GM23338 (cell line): Measurements from ENCODE around the gene MRPS12. TPM values are rescaled to one million over a fixed set of nuclear protein-coding genes. Genes with fewer than 3 reads are reported as not detected.

ENCODE experiments used
- ATAC-seq: fragments of 200-7000 bp; cut with Tn5 transposase; 3 replicates; pipeline ENCODE4 v1.9.1; 2020
- DNase-seq: peaks from one replicate; pipeline ENCODE4 v3.0.0-alpha.2; 2015; ENCODE audit warnings: low spot score
- H2AFZ ChIP-seq: fragments of 200-600 bp; sonication (generic); 2 replicates; pipeline ENCODE4 v1.8.0; 2016; ENCODE audit warnings: antibody characterized with exemption, mild to moderate bottlenecking, moderate library complexity
- H3F3A ChIP-seq: fragments of 200-600 bp; sonication (generic); replicated peaks from 2 replicates; pipeline ENCODE4 v1.8.0; 2017; ENCODE audit warnings: antibody characterized with exemption, mixed run types, low read depth
- H3K27ac ChIP-seq: fragments of 200-600 bp; sonication (generic); 2 replicates; pipeline ENCODE4 v1.6.1; 2016; ENCODE audit warnings: low read depth
- H3K27me3 ChIP-seq: fragments of 200-600 bp; sonication (generic); 2 replicates; pipeline ENCODE4 v1.8.0; 2016; ENCODE audit warnings: mild to moderate bottlenecking, mixed run types, moderate library complexity; ENCODE audit not compliant: insufficient read depth
- H3K36me3 ChIP-seq: fragments of 200-600 bp; sonication (generic); 2 replicates; pipeline ENCODE4 v1.8.0; 2016; ENCODE audit warnings: mild to moderate bottlenecking; ENCODE audit not compliant: insufficient read depth
- H3K4me1 ChIP-seq: fragments of 200-600 bp; sonication (generic); 2 replicates; pipeline ENCODE4 v1.8.0; 2016; ENCODE audit warnings: mild to moderate bottlenecking, moderate library complexity; ENCODE audit not compliant: insufficient read depth
- H3K4me2 ChIP-seq: fragments of 200-600 bp; sonication (generic); 2 replicates; pipeline ENCODE4 v1.7.1; 2017; ENCODE audit warnings: mixed run types
- H3K4me3 ChIP-seq: fragments of 200-600 bp; sonication (generic); 2 replicates; pipeline ENCODE4 v1.6.1; 2016; ENCODE audit warnings: mixed run types
- H3K79me2 ChIP-seq: fragments of 200-600 bp; sonication (generic); replicated peaks from 2 replicates; pipeline ENCODE4 v1.8.0; 2017; ENCODE audit warnings: mild to moderate bottlenecking; ENCODE audit not compliant: insufficient read depth
- H3K9me2 ChIP-seq: fragments of 200-600 bp; sonication (generic); 2 replicates; pipeline ENCODE4 v1.8.0; 2017; ENCODE audit not compliant: insufficient read depth
- H4K20me1 ChIP-seq: fragments of 200-600 bp; sonication (generic); replicated peaks from 2 replicates; pipeline ENCODE4 v1.8.0; 2017; ENCODE audit warnings: mild to moderate bottlenecking; ENCODE audit not compliant: insufficient read depth
- H3K27ac Mint-ChIP-seq: 2 replicates; pipeline ENCODE4 v1.8.0; 2020; ENCODE audit warnings: inconsistent platforms, mild to moderate bottlenecking, moderate library complexity, mixed read lengths
- H3K27me3 Mint-ChIP-seq: 3 replicates; pipeline ENCODE4 v1.8.0; 2022; ENCODE audit warnings: low read depth, mild to moderate bottlenecking, moderate library complexity, mixed read lengths, inconsistent platforms; ENCODE audit not compliant: insufficient read depth, poor library complexity
- H3K36me3 Mint-ChIP-seq: 3 replicates; pipeline ENCODE4 v1.8.0; 2021; ENCODE audit warnings: low read depth, mild to moderate bottlenecking, inconsistent platforms, moderate library complexity, mixed read lengths
- H3K4me1 Mint-ChIP-seq: 3 replicates; pipeline ENCODE4 v1.8.0; 2020; ENCODE audit warnings: mild to moderate bottlenecking, inconsistent platforms, mixed read lengths
- H3K4me3 Mint-ChIP-seq: 3 replicates; pipeline ENCODE4 v1.8.0; 2021; ENCODE audit warnings: moderate library complexity, mild to moderate bottlenecking, inconsistent platforms, mixed read lengths
- H3K9me3 Mint-ChIP-seq: 3 replicates; pipeline ENCODE4 v1.8.0; 2020; ENCODE audit warnings: moderate library complexity, mild to moderate bottlenecking, inconsistent platforms, mixed read lengths
- ETS1 ChIP-seq: IDR thresholded peaks from 2 replicates; pipeline ENCODE4 v1.6.1; 2016; ENCODE audit warnings: antibody characterized with exemption
- EZH2 ChIP-seq: fragments of 200-600 bp; sonication (generic); IDR thresholded peaks from one replicate; pipeline ENCODE4 v1.8.0; 2017; ENCODE audit warnings: antibody characterized with exemption, mild to moderate bottlenecking, low read depth; ENCODE audit not compliant: unreplicated experiment
- EZH2phosphoT487 ChIP-seq: fragments of 200-600 bp; sonication (generic); IDR thresholded peaks from one replicate; pipeline ENCODE4 v1.8.1; 2018; ENCODE audit warnings: antibody characterized with exemption; ENCODE audit not compliant: unreplicated experiment
- NANOG ChIP-seq: IDR thresholded peaks from 2 replicates; pipeline ENCODE4 v1.6.1; 2016; ENCODE audit warnings: antibody characterized with exemption, borderline replicate concordance
- POLR2AphosphoS5 ChIP-seq: IDR thresholded peaks from 2 replicates; pipeline ENCODE4 v1.6.1; 2016; ENCODE audit warnings: antibody characterized with exemption, low read depth
- REST ChIP-seq: IDR thresholded peaks from one replicate; pipeline ENCODE4 v1.6.1; 2018; ENCODE audit warnings: antibody characterized with exemption; ENCODE audit not compliant: unreplicated experiment
- STAT1 ChIP-seq: IDR thresholded peaks from one replicate; pipeline ENCODE4 v1.6.1; 2016; ENCODE audit warnings: antibody characterized with exemption; ENCODE audit not compliant: unreplicated experiment
- ZNF114 ChIP-seq: fragments of 250-450 bp; sonication (Bioruptor Pico); IDR thresholded peaks from 2 replicates; pipeline ENCODE4 v1.5.0; 2020; ENCODE audit warnings: mild to moderate bottlenecking, moderate library complexity
- ZNF331 ChIP-seq: fragments of 250-450 bp; sonication (Bioruptor Pico); IDR thresholded peaks from 2 replicates; pipeline ENCODE4 v1.5.0; 2020; ENCODE audit warnings: low read depth, mild to moderate bottlenecking, moderate library complexity
- polyA plus RNA-seq: library from polyadenylated mRNA; unstranded; fragments of >200 nt; fragmentation: Nextera tagmentation; extraction: Ambion mirVana; gene quantifications from 2 replicates; pipeline ENCODE4 v1.2.1, GENCODE V29; 2016
- total RNA-seq: library from RNA; depleted of rRNA; stranded (reverse); fragments of >200 nt; shearing (Covaris generic); gene quantifications from 2 replicates; pipeline ENCODE4 v1.2.3, GENCODE V29; 2014
- TF ChIP-seq, protein P1 (sequence below): fragments of 250-450 bp; sonication (Bioruptor Pico); IDR thresholded peaks from 2 replicates; pipeline ENCODE4 v1.5.0; 2020; ENCODE audit warnings: mild to moderate bottlenecking, moderate library complexity

The MRPS12 gene
- total and polyA plus RNA-seq, 2 experiments from 2014 or later: 74.1 to 86.3 TPM

DNA sequence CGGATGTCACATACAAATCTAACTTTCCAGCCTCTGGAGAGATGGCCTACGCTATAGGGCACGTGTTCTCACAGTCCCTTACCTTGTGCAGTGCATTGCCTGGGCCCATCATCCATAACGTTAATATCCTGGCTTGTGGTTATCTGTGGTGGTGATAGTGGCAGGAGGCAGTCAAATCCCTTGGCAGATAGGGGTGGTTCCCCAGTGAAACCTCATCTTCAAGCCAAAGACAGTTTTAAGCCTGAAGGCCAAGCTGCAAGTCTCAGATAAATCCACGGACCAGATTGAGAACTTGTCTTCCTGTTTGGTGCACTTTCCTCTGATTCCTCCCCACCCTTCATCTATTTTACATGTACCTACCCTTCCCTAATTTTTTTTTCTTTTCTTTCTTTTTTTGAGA is 49.1 kb downstream of the MRPS12 start (continued):
- TF ChIP-seq, protein P1, sequence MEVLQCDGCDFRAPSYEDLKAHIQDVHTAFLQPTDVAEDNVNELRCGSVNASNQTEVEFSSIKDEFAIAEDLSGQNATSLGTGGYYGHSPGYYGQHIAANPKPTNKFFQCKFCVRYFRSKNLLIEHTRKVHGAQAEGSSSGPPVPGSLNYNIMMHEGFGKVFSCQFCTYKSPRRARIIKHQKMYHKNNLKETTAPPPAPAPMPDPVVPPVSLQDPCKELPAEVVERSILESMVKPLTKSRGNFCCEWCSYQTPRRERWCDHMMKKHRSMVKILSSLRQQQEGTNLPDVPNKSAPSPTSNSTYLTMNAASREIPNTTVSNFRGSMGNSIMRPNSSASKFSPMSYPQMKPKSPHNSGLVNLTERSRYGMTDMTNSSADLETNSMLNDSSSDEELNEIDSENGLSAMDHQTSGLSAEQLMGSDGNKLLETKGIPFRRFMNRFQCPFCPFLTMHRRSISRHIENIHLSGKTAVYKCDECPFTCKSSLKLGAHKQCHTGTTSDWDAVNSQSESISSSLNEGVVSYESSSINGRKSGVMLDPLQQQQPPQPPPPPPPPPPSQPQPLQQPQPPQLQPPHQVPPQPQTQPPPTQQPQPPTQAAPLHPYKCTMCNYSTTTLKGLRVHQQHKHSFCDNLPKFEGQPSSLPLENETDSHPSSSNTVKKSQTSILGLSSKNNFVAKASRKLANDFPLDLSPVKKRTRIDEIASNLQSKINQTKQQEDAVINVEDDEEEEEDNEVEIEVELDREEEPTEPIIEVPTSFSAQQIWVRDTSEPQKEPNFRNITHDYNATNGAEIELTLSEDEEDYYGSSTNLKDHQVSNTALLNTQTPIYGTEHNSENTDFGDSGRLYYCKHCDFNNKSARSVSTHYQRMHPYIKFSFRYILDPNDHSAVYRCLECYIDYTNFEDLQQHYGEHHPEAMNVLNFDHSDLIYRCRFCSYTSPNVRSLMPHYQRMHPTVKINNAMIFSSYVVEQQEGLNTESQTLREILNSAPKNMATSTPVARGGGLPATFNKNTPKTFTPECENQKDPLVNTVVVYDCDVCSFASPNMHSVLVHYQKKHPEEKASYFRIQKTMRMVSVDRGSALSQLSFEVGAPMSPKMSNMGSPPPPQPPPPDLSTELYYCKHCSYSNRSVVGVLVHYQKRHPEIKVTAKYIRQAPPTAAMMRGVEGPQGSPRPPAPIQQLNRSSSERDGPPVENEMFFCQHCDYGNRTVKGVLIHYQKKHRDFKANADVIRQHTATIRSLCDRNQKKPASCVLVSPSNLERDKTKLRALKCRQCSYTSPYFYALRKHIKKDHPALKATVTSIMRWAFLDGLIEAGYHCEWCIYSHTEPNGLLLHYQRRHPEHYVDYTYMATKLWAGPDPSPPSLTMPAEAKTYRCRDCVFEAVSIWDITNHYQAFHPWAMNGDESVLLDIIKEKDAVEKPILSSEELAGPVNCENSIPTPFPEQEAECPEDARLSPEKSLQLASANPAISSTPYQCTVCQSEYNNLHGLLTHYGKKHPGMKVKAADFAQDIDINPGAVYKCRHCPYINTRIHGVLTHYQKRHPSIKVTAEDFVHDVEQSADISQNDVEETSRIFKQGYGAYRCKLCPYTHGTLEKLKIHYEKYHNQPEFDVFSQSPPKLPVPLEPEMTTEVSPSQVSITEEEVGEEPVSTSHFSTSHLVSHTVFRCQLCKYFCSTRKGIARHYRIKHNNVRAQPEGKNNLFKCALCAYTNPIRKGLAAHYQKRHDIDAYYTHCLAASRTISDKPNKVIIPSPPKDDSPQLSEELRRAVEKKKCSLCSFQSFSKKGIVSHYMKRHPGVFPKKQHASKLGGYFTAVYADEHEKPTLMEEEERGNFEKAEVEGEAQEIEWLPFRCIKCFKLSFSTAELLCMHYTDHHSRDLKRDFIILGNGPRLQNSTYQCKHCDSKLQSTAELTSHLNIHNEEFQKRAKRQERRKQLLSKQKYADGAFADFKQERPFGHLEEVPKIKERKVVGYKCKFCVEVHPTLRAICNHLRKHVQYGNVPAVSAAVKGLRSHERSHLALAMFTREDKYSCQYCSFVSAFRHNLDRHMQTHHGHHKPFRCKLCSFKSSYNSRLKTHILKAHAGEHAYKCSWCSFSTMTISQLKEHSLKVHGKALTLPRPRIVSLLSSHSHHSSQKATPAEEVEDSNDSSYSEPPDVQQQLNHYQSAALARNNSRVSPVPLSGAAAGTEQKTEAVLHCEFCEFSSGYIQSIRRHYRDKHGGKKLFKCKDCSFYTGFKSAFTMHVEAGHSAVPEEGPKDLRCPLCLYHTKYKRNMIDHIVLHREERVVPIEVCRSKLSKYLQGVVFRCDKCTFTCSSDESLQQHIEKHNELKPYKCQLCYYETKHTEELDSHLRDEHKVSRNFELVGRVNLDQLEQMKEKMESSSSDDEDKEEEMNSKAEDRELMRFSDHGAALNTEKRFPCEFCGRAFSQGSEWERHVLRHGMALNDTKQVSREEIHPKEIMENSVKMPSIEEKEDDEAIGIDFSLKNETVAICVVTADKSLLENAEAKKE (CRISPR knock-in tag): no peak
- TF ChIP-seq EZH2 (no peak), POLR2AphosphoS5 (no peak), STAT1 (no peak), ZNF331 (no peak), ETS1 (no peak), NANOG (no peak), EZH2phosphoT487 (no peak)

DNA sequence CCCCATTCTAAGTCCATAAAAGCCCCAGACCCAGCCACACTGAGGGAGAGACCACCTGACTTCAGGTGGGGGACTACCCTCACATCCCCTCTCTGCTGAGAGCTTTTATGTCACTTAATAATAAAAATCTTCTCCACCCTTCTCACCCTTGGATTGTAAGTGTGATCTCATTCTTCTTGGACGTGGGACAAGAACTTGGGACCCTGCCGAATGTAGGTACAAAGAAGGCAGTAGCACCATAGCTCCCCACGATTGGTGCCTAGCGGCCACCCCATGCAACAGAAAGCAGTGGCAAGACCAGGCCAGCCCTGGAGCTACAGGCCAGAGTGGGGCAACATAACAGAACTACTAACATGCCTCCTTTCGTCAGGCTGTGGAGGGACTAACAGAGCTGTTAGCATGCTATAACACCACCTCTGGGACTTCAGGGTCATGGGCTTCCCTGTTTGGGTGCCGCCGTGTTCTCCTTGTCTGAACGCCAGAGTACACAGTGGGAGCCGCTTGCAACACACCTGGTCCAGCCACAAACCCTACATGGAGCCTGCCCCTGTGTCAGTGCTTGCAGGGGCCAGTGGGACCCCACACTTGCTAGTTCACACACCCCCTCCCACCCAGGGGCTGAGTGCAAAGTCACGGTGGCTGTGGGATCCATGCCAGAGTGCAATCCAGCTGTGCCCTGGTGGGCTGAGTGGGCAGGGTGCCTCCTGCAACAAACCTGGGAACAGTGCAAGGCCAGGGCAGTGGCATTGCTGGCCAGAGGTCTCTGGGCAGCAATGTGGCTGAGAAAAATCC is 50.0 kb downstream of the MRPS12 start:
- H3K4me3 Mint-ChIP-seq: no peak overlapping the region
- H3K9me3 Mint-ChIP-seq: peaks cover 30% of the 10 kb centered on the region
- peaks cover 15% of the 10 kb centered on the region for H3K27me3 Mint-ChIP-seq
- H3K27ac ChIP-seq: no peak overlapping the region
- H3K27ac Mint-ChIP-seq: no peak overlapping the region
- H3K4me1 Mint-ChIP-seq: peaks cover 4% of the 10 kb centered on the region; the same call in 2 of the 3 replicates
- no peak overlapping the region for H2AFZ ChIP-seq
- H3K27me3 ChIP-seq: no peaks in the 10 kb centered on the region
- H3F3A ChIP-seq: 0 out of 2 replicates have a peak, but pooled peaks cover 5% of the 10 kb centered on the region
- no peaks in the 10 kb centered on the region for H3K79me2 ChIP-seq
- H3K36me3 ChIP-seq: no peaks in the 10 kb centered on the region
- H4K20me1 ChIP-seq: no peaks in the 10 kb centered on the region
- H3K4me2 ChIP-seq: no peak overlapping the region
- H3K4me3 ChIP-seq: no peak overlapping the region
- no peak for DNase-seq
- no peaks in the 10 kb centered on the region; the same call in 1 of the 2 replicates for H3K9me2 ChIP-seq
- peaks cover 14% of the 10 kb centered on the region for H3K36me3 Mint-ChIP-seq
- TF ChIP-seq ZNF114 (no peak), NANOG (no peak), ZNF331 (no peak), POLR2AphosphoS5 (no peak), ETS1 (no peak), EZH2phosphoT487 (no peak), STAT1 (no peak), REST (no peak)
- ATAC-seq: no peak
- H3K4me1 ChIP-seq: peaks cover 3% of the 10 kb centered on the region; the same call in 1 of the 2 replicates
